HL-60 (cell line): ENCODE data around the gene PACRG.

Experiments
- POLR2AphosphoS5 ChIP-seq: IDR thresholded peaks from 2 replicates; pipeline ENCODE4 v1.6.1; 2012; ENCODE audit warnings: low read depth
- TF ChIP-seq, protein P1 (sequence below): IDR thresholded peaks from one replicate; pipeline ENCODE4 v1.5.1; 2011; ENCODE audit warnings: low read length, control low read depth, inconsistent platforms; ENCODE audit not compliant: insufficient read depth

DNA sequence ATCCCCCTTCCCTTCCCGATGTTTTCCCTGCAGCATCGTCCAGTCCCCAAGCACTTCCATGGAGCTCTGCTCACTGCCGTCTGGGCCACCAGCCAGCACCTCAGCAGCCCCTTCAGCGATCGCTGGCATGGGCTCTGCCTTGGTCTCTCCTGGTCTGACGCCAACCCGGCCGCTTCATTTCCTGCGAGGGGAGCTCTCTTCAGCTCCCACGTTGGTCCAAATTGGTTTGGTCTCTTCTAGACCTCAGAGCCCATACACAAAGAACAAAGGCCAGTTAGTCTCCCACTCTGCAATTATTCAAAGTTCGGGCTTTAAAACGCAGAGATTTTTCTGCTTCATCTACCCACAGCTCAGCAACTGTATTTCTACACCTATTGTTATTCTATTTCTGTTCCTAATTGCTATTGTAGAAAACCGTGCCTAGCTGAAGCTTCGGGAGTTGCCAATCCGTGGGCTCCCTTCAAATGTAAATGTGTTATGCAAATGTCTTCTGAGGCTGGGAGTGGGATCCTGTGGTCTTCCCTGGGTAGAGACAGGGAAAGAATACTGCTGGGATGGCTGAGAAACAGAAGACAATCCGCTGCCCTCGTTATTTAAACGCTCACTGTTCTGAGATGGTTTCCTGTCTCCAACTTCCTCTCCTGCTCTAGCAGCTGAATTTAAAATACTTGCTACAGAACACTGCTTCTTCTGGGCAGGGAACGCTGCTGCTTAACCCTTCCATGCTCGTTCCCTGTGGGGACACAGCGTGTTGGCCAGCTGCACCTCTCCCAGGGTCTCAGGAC is 532.5 kb downstream of the PACRG start:
- TF ChIP-seq, protein P1, sequence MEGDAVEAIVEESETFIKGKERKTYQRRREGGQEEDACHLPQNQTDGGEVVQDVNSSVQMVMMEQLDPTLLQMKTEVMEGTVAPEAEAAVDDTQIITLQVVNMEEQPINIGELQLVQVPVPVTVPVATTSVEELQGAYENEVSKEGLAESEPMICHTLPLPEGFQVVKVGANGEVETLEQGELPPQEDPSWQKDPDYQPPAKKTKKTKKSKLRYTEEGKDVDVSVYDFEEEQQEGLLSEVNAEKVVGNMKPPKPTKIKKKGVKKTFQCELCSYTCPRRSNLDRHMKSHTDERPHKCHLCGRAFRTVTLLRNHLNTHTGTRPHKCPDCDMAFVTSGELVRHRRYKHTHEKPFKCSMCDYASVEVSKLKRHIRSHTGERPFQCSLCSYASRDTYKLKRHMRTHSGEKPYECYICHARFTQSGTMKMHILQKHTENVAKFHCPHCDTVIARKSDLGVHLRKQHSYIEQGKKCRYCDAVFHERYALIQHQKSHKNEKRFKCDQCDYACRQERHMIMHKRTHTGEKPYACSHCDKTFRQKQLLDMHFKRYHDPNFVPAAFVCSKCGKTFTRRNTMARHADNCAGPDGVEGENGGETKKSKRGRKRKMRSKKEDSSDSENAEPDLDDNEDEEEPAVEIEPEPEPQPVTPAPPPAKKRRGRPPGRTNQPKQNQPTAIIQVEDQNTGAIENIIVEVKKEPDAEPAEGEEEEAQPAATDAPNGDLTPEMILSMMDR: no peak
- no peak for TF ChIP-seq POLR2AphosphoS5
